Measurements from ENCODE around the gene GPC6.
A peak's percentile ranks its signal among the peaks of the same experiment; 100 is the strongest.

GPC6 gene

DNA sequence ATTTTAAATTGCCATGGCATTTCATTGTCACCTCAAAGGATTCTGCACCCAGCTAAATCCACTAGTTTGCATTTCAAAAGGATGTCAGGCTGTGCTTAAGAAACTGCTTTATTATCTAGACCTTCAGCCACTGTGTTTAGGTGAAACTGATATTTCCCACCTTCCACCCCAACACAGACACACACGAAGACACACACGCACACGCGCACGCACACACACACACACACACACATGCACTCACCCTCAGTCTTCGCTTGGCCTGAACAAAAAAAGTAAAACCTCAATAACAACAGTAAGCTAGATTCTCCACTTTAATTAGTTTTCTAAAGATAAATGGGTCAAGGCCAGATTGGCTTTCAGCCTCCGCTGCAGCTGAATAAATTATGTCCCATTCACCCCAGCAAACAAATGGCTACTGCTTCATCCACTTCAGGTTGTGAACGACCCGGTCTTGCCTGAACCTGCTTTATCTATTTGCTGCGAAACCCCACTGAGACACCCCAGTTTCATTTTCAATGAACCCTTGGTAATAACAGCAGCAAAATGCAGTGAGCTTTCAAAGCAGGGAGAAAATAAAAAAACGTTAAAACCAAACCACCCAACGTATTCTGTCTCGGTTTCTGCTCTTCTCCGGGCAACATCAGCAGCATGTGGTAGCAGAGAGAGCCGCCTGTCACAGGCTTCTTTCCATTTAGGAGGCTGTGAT is 1086.1 kb downstream of the GPC6 start:
- H3K9me3 Mint-ChIP-seq = no peaks in the 10 kb centered on the region
- H3K27ac Mint-ChIP-seq = peak overlapping the region; percentile 71
- no peak overlapping the region for H3K4me3 Mint-ChIP-seq
- peaks cover 11% of the 10 kb centered on the region for H3K36me3 Mint-ChIP-seq (ENCODE audit: low read depth)
- H3K4me1 Mint-ChIP-seq = peaks cover 26% of the 10 kb centered on the region
- peak; percentile 12 for DNase-seq
- peaks cover 11% of the 10 kb centered on the region for H3K27me3 Mint-ChIP-seq (ENCODE audit: low read depth, poor library complexity)
- TF ChIP-seq, protein P1, sequence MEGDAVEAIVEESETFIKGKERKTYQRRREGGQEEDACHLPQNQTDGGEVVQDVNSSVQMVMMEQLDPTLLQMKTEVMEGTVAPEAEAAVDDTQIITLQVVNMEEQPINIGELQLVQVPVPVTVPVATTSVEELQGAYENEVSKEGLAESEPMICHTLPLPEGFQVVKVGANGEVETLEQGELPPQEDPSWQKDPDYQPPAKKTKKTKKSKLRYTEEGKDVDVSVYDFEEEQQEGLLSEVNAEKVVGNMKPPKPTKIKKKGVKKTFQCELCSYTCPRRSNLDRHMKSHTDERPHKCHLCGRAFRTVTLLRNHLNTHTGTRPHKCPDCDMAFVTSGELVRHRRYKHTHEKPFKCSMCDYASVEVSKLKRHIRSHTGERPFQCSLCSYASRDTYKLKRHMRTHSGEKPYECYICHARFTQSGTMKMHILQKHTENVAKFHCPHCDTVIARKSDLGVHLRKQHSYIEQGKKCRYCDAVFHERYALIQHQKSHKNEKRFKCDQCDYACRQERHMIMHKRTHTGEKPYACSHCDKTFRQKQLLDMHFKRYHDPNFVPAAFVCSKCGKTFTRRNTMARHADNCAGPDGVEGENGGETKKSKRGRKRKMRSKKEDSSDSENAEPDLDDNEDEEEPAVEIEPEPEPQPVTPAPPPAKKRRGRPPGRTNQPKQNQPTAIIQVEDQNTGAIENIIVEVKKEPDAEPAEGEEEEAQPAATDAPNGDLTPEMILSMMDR (IDR thresholded peaks at IDR 0.05) = no peak

DNA sequence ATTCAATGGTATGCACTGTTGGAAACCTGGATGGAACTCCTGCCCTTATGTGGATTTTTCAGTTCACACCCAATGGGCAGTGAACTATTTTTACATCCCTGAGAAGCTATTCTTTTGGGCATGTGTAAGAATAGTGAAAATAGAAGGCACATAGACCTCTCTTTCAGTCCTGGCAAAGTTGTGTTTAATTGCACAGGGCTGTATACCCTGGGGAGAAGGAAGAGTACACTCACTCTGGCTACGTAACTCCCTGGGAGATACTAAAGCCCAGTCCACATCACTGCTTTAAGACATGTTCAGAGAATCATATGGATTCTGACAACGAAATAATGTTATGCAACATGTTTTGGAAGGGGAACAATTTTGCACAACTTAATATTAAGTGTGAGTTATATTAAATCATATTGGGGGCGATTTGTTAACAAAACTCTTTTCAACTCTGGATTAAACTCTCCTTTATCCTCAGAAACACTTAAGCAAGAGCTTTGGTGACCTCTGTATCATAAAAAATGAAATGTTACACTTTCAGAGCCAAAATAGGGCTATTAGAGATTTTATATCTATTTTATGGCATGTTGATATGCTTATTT is 1086.8 kb downstream of the GPC6 start:
- H3K27ac Mint-ChIP-seq = no peak overlapping the region
- no peak for DNase-seq
- H3K36me3 Mint-ChIP-seq (ENCODE audit: low read depth) = peaks cover 11% of the 10 kb centered on the region
- peaks cover 26% of the 10 kb centered on the region for H3K4me1 Mint-ChIP-seq
- no peak overlapping the region for H3K4me3 Mint-ChIP-seq
- TF ChIP-seq, protein P1 (IDR thresholded peaks at IDR 0.05) = no peak
- H3K27me3 Mint-ChIP-seq (ENCODE audit: low read depth, poor library complexity) = peaks cover 10% of the 10 kb centered on the region
- no peaks in the 10 kb centered on the region for H3K9me3 Mint-ChIP-seq

DNA sequence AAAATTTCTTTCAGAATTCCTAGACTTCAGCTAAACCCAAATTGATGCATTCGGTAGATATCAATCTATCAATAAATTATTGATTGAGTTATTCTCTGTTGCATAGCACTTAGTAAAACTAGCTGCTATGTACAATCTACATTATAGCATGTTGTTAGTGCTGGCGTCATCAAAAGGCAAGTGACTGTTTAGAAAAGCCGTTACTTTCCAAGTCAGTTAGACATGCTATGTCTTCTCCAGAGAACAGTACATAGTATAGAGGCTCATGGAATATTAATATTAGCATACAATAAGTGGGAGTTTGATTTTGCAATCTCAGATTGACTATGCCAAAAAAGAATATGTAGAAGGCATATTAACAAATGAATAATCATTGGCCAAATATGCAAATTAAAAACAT is 1087.3 kb downstream of the GPC6 start:
- Mint-ChIP-seq H3K27ac (no peak overlapping the region), H3K9me3 (no peaks in the 10 kb centered on the region)
- TF ChIP-seq, protein P1 (IDR thresholded peaks at IDR 0.05) = no peak

DNA sequence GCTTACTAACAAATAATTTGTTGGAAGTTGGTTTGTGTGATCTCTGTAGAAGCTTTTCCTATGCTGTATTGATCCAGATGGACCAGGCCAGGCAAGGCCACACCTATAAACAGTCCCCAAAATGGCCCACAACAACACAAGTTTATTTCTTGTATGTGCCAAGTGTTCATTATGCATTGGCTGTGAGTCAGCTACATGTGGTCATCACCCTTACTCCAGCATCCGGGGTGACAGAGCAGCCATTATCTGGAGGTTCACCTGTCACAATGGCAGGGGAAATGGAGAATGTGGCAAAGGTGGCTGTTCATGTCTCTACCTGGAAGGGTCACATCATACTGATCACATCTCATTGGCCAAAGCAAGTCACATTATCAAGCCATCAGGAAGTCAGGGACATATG is 1088.6 kb downstream of the GPC6 start:
- H3K9me3 Mint-ChIP-seq = no peaks in the 10 kb centered on the region
- peaks cover 7% of the 10 kb centered on the region for H3K27me3 Mint-ChIP-seq (ENCODE audit: low read depth, poor library complexity)
- peaks cover 26% of the 10 kb centered on the region for H3K4me1 Mint-ChIP-seq

More for the DNA sequence above, 1087.3 kb downstream of the GPC6 start:
- Mint-ChIP-seq H3K4me1 (peaks cover 26% of the 10 kb centered on the region), H3K4me3 (no peak overlapping the region), H3K27me3 (ENCODE audit: low read depth, poor library complexity) (peaks cover 7% of the 10 kb centered on the region), H3K36me3 (ENCODE audit: low read depth) (peaks cover 11% of the 10 kb centered on the region)
- no peak for DNase-seq

DNA sequence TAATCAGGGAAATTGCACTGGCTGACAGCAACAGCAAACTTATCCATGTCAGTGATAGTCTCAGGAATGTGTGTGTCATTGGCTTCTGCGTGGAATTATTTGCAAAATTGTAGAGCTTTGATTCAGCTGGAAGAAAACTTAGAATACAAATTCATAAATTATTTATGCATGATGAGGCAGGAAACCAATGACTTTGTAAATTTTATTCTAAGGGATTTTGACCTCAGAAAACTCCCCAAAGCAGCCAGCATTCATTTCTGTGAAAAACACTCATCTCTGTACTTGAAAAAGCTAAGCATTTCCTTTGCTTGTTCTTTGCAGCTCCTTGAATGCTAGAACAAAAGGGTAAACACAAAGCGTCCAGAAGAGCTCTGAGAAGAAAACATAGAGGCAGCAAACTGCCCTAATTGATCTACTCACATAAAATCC is 1090.5 kb downstream of the GPC6 start:
- H3K4me1 Mint-ChIP-seq = peaks cover 18% of the 10 kb centered on the region
- peaks cover 4% of the 10 kb centered on the region for H3K9me3 Mint-ChIP-seq
- peak overlapping the region; percentile 17 for H3K27ac Mint-ChIP-seq
- H3K36me3 Mint-ChIP-seq (ENCODE audit: low read depth) = peaks cover 24% of the 10 kb centered on the region
- peaks cover 3% of the 10 kb centered on the region for H3K27me3 Mint-ChIP-seq (ENCODE audit: low read depth, poor library complexity)
- DNase-seq = no peak
- TF ChIP-seq, protein P1 (IDR thresholded peaks at IDR 0.05) = no peak
- H3K4me3 Mint-ChIP-seq = no peak overlapping the region

More for the DNA sequence above, 1088.6 kb downstream of the GPC6 start:
- Mint-ChIP-seq H3K27ac (no peak overlapping the region), H3K36me3 (ENCODE audit: low read depth) (peaks cover 11% of the 10 kb centered on the region), H3K4me3 (no peak overlapping the region)
- TF ChIP-seq, protein P1 (IDR thresholded peaks at IDR 0.05) = no peak
- no peak for DNase-seq

Data from nephron progenitor cell (in vitro differentiated cells).